Uterus (tissue), 2 donors: ENCODE results near the gene ZNF668.

Source experiments
- CTCF ChIP-seq, 4 experiments: fragments of 200-600 bp in 2 of 4; fragments of 450-650 bp in 2 of 4; sonication (generic) in 2 of 4; IDR thresholded peaks; one replicate each; pipeline ENCODE4 v1.5.1; 2016 to 2019; ENCODE audit warnings: antibody characterized with exemption in 4 of 4, mild to moderate bottlenecking in 2 of 4, moderate library complexity in 1 of 4
- POLR2A ChIP-seq, 2 donors: fragments of 450-650 bp; IDR thresholded peaks; one replicate each; pipeline ENCODE4 v1.6.1; 2016; ENCODE audit warnings: antibody characterized with exemption in 2 of 2, mild to moderate bottlenecking in 1 of 2, moderate library complexity in 1 of 2

GRCh38 chr16:31022544-31023251, 51.3 kb downstream of the ZNF668 start:
- no peak for TF ChIP-seq POLR2A (IDR thresholded peaks at IDR 0.05)
- no peak for TF ChIP-seq CTCF (IDR thresholded peaks at IDR 0.05)
